Measurements from ENCODE around the gene C16orf96. TPM values are rescaled to one million over a fixed set of nuclear protein-coding genes. Genes with fewer than 3 reads are reported as not detected.

C16orf96 gene
- polyA plus RNA-seq, 1 experiment = not detected

DNA sequence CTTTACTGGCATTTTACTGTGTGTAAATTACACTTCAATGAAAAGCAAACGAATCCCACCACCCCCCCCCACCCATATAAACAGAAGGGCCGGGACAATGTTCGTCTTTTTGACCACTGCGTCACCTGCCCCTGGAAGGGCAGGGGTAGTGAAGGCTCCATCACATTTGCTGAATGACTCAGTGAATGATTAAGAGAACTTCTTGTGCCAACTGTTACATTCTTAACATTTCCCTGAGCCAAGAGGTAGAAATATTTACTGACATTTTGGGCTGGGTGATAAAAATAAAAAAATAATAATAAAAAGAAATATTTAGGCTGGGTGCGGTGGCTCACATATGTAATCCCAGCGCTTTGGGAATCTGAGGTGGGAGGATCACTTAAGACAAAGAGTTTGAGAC is 24.1 kb downstream of the C16orf96 start:
- no peaks in the 10 kb centered on the region for H3K9me3 ChIP-seq (ENCODE audit: control insufficient read depth, insufficient read depth, low read length)
- TF ChIP-seq, protein P1, sequence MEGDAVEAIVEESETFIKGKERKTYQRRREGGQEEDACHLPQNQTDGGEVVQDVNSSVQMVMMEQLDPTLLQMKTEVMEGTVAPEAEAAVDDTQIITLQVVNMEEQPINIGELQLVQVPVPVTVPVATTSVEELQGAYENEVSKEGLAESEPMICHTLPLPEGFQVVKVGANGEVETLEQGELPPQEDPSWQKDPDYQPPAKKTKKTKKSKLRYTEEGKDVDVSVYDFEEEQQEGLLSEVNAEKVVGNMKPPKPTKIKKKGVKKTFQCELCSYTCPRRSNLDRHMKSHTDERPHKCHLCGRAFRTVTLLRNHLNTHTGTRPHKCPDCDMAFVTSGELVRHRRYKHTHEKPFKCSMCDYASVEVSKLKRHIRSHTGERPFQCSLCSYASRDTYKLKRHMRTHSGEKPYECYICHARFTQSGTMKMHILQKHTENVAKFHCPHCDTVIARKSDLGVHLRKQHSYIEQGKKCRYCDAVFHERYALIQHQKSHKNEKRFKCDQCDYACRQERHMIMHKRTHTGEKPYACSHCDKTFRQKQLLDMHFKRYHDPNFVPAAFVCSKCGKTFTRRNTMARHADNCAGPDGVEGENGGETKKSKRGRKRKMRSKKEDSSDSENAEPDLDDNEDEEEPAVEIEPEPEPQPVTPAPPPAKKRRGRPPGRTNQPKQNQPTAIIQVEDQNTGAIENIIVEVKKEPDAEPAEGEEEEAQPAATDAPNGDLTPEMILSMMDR (IDR thresholded peaks at IDR 0.05; ENCODE audit: low read depth, low read length) = no peak
- DNase-seq (ENCODE audit: low read depth, low spot score) = no peak
- CTCF ChIA-PET = interaction anchor here (1.2 to 1.9 kb wide), 2 partner anchors 75 to 178 kb away, joined by 3 to 5 read pairs; no protein-coding TSS in a partner anchor
- no peak overlapping the region for H3K27ac ChIP-seq (ENCODE audit: low read depth, low read length)
- no peaks in the 10 kb centered on the region for H3K27me3 ChIP-seq (ENCODE audit: control insufficient read depth, insufficient read depth, low read length)
- no peak overlapping the region for H3K4me3 ChIP-seq (ENCODE audit: low read depth, low read length)
- POLR2A ChIA-PET = no interaction called here

DNA sequence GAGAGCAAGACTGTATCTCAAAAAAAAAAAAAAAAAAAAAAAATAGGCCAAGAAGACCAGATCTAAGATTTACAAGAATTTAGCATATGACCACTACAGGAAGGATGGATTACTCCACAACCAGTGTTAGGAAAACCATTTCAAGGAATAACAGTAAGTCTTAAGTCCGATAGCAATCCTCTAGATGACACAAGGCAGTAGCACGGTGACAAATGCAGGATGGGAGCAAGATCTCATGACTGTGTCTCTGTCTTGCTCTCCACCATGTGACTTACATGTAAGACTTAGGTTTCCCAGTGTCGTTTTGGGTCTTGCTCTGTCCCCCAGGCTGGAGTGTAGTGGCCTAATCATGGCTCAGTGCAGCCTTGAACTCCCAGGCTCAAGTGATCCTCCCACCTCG is 27.8 kb downstream of the C16orf96 start:
- no peak overlapping the region for H3K27ac ChIP-seq (ENCODE audit: low read depth, low read length)
- H3K9me3 ChIP-seq (ENCODE audit: control insufficient read depth, insufficient read depth, low read length) = peaks cover 12% of the 10 kb centered on the region
- H3K4me3 ChIP-seq (ENCODE audit: low read depth, low read length) = no peak overlapping the region
- TF ChIP-seq, protein P1 (IDR thresholded peaks at IDR 0.05; ENCODE audit: low read depth, low read length) = no peak
- ChIA-PET POLR2A (no interaction called here), CTCF (interaction anchor here (0.7 to 1.0 kb wide), 2 partner anchors 66 to 77 kb away, joined by 3 to 9 read pairs; no protein-coding TSS in a partner anchor)
- DNase-seq (ENCODE audit: low read depth, low spot score) = no peak
- H3K27me3 ChIP-seq (ENCODE audit: control insufficient read depth, insufficient read depth, low read length) = peaks cover 14% of the 10 kb centered on the region

DNA sequence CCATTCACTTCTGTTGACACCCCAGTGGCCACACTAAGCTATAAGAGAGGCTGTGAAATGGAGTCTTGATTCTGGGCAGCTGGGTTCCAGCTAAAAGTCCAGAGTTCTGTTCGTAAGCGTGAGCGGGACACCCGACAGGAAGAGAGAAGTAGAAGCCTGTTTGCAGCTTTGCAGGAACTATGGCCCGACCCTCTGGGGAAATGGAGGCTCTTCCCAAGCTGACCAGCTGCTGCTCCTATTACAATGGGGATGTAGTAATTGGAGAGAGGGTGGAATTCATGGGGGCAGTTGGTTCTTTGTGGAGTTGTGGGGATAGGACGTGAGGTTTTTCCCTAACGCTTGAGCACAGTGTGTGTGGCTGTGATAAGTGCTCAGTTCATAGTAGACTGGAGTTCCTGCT is 30.2 kb downstream of the C16orf96 start:
- Histone ChIP-seq H3K27ac (ENCODE audit: low read depth, low read length) (no peak overlapping the region), H3K27me3 (ENCODE audit: control insufficient read depth, insufficient read depth, low read length) (peaks cover 19% of the 10 kb centered on the region), H3K9me3 (ENCODE audit: control insufficient read depth, insufficient read depth, low read length) (peaks cover 13% of the 10 kb centered on the region), H3K4me3 (ENCODE audit: low read depth, low read length) (no peak overlapping the region)
- POLR2A ChIA-PET = no interaction called here
- CTCF ChIA-PET = interaction anchor here (0.7 to 2.9 kb wide), 18 partner anchors 9 to 136 kb away, joined by 3 to 38 read pairs (median 5); no protein-coding TSS in a partner anchor
- DNase-seq (ENCODE audit: low read depth, low spot score) = no peak
- TF ChIP-seq, protein P1 (IDR thresholded peaks at IDR 0.05; ENCODE audit: low read depth, low read length) = no peak

DNA sequence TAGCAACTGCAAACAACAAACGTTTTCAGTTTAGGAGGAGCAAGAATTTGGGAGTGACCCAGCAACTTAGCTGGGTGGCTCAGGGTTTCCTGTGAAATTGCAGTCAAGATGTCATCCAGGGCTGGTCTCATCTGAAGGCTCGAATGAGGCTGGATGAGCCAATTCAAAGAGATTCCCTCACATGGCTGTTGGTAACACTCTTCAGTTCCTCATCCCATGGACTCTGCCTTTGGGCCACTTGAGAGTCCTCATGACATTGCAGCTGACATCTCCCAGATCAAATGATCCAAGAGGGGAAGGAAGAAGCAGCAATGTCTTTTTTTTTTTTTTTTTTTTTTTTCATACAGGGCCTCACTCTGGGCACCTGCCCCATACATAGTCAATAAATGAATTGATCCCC is 32.2 kb downstream of the C16orf96 start:
- Histone ChIP-seq H3K27ac (ENCODE audit: low read depth, low read length) (no peak overlapping the region), H3K4me3 (ENCODE audit: low read depth, low read length) (no peak overlapping the region), H3K27me3 (ENCODE audit: control insufficient read depth, insufficient read depth, low read length) (peaks cover 25% of the 10 kb centered on the region), H3K9me3 (ENCODE audit: control insufficient read depth, insufficient read depth, low read length) (peaks cover 13% of the 10 kb centered on the region)
- DNase-seq (ENCODE audit: low read depth, low spot score) = no peak
- ChIA-PET POLR2A (no interaction called here), CTCF (no interaction called here)
- TF ChIP-seq, protein P1 (IDR thresholded peaks at IDR 0.05; ENCODE audit: low read depth, low read length) = no peak

DNA sequence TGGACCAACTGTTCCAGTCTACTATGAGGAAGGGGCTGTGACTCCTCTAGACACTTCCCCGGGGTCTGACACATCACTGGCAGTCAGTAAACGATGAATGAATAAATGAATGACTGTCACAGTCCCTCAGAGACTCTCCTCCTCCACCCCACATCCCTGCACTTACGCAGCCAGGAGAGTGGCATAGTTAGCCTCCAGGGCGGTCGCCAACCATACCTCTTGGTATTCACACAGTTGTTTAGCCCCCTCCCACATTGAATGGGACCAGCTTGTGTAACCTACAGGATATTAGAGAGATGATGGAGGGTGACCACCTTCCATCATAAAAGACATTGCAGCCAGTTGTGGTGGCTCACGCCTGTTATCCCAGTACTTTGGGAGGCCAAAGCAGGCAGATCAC is 32.8 kb downstream of the C16orf96 start:
- Histone ChIP-seq H3K27me3 (ENCODE audit: control insufficient read depth, insufficient read depth, low read length) (peaks cover 25% of the 10 kb centered on the region), H3K9me3 (ENCODE audit: control insufficient read depth, insufficient read depth, low read length) (peaks cover 13% of the 10 kb centered on the region), H3K4me3 (ENCODE audit: low read depth, low read length) (no peak overlapping the region), H3K27ac (ENCODE audit: low read depth, low read length) (no peak overlapping the region)
- DNase-seq (ENCODE audit: low read depth, low spot score) = no peak
- TF ChIP-seq, protein P1 (IDR thresholded peaks at IDR 0.05; ENCODE audit: low read depth, low read length) = no peak
- ChIA-PET CTCF (no interaction called here), POLR2A (interaction anchor here (0.6 kb wide), 1 partner anchor 12 kb away, joined by 4 read pairs; no protein-coding TSS in a partner anchor)

Measured in AG04450 (cell line).